ENCODE measurements around the gene CRY1. TPM values are rescaled to one million over a fixed set of nuclear protein-coding genes. Genes with fewer than 3 reads are reported as not detected.

Gene CRY1
- total and polyA plus RNA-seq, 9 of the 15 experiments (the other 6 are each of a cell fraction or from before 2014, with no cell fraction given) = 8.7 to 33.3 (median 25.2) TPM

GRCh38 chr12:107079172-107080011 is 14.0 kb downstream of the CRY1 start (continued):
- no peak for TF ChIP-seq ARID4B (CRISPR knock-in tag; IDR thresholded peaks at IDR 0.05)
- TF ChIP-seq ETS2 (tag; IDR thresholded peaks at IDR 0.05; ENCODE audit: borderline replicate concordance, poor library complexity, severe bottlenecking) = no peak
- no peak for TF ChIP-seq ZNF445 (CRISPR knock-in tag; IDR thresholded peaks at IDR 0.05; ENCODE audit: low read depth)
- no peak for TF ChIP-seq EWSR1 (IDR thresholded peaks at IDR 0.05; ENCODE audit: borderline replicate concordance, low read depth, partially characterized antibody)
- TF ChIP-seq C11orf30 (IDR thresholded peaks at IDR 0.05; ENCODE audit: low read depth) = peak; percentile 74
- no peak for TF ChIP-seq U2AF1 (optimal IDR thresholded peaks at IDR 0.05; ENCODE audit: low read depth, low read length)
- TF ChIP-seq ILF3 (IDR thresholded peaks at IDR 0.05; ENCODE audit: borderline replicate concordance) = no peak
- no peak for TF ChIP-seq NFATC3 (IDR thresholded peaks at IDR 0.05)
- no peak for TF ChIP-seq IRF2 (CRISPR knock-in tag; IDR thresholded peaks at IDR 0.05)
- no peak for TF ChIP-seq ZBTB9 (CRISPR knock-in tag; IDR thresholded peaks at IDR 0.05)
- no peak for TF ChIP-seq CREB3 (tag; conservative IDR thresholded peaks at IDR 0.05; ENCODE audit: low read depth)
- TF ChIP-seq ZNF3 (CRISPR knock-in tag; IDR thresholded peaks at IDR 0.05) = no peak
- TF ChIP-seq CUX1 (CRISPR knock-in tag; IDR thresholded peaks at IDR 0.05) = no peak
- TF ChIP-seq ZNF76 (CRISPR knock-in tag; IDR thresholded peaks at IDR 0.05; ENCODE audit: borderline replicate concordance) = no peak

Measured in K562 (cell line).